GM13977 (cell line): ENCODE measurements around the gene KCNIP1.

Experiments used
- DNase-seq: peaks from one replicate; pipeline ENCODE4 v3.0.0; 2012; ENCODE audit warnings: low spot score
- in situ Hi-C: fragments of 300-500 bp; cut with MboI; formaldehyde crosslinking; loops from one replicate; pipeline ENCODE4 v1.12.0; 2022; ENCODE audit warnings: low sequenced_read_pairs, low pct_unique_long_range_greater_than_20kb, mixed read lengths, inconsistent platforms; ENCODE audit not compliant: unreplicated experiment
- TF ChIP-seq, protein P1 (sequence below): IDR thresholded peaks from 2 replicates; pipeline ENCODE4 v1.5.1; 2012; ENCODE audit warnings: mild to moderate bottlenecking, control low read depth; ENCODE audit not compliant: insufficient read depth; ENCODE audit errors: extremely low read depth, missing control alignments

Gene KCNIP1

DNA sequence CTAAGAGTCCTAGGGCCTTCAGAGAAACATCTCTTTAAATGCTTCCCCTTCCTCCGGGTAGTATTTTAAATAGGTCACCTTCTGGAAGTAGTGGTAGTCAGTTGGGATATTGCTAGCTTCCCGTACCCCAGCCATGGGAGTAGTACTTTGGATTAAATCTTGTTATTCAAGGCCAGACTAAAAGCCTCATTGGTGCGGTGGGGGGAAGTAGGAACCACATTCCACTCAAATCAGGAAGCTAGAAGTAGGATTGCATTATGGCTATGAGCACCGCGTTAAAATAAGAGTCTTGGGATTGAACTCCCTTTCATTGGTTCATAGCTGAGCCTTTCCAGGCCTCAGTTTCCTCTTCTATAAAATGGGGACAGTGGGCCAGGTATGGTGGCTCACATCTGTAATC is 6.7 kb downstream of the KCNIP1 start:
- no peak for DNase-seq
- TF ChIP-seq, protein P1, sequence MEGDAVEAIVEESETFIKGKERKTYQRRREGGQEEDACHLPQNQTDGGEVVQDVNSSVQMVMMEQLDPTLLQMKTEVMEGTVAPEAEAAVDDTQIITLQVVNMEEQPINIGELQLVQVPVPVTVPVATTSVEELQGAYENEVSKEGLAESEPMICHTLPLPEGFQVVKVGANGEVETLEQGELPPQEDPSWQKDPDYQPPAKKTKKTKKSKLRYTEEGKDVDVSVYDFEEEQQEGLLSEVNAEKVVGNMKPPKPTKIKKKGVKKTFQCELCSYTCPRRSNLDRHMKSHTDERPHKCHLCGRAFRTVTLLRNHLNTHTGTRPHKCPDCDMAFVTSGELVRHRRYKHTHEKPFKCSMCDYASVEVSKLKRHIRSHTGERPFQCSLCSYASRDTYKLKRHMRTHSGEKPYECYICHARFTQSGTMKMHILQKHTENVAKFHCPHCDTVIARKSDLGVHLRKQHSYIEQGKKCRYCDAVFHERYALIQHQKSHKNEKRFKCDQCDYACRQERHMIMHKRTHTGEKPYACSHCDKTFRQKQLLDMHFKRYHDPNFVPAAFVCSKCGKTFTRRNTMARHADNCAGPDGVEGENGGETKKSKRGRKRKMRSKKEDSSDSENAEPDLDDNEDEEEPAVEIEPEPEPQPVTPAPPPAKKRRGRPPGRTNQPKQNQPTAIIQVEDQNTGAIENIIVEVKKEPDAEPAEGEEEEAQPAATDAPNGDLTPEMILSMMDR = no peak
- in situ Hi-C loops = no loop called here

DNA sequence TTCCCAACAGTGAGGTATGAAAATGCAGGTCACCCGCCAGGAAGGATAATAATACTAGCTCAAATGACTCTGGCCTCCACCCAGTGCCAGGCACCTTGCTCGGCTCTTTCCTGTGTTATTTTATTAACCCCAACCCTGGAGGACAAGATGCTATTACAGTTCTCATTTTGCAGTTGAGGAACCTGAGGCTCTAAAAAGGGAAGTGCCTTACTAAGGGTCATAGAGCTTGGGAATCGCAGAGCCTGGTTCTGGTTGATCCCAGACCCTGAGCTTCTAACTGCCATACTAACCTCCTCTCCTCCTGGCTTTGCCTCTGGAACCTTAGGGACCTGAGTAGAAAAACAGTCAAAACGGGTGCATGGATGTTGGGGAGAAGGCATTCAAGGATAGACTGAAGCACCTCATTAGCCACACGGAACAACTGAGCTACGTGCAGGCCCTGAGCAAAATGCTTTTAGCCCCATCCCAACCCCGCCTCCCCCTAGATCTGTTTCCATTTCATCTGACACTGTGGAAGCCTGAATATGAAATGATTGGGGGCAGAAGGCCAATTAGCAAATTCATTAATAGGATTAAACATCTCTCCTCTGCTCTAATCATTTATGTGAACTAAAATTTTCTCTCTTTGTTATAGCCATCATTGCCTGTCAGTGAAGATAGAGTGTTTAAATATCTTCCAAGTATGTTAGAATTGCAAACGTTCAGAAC is 7.9 kb downstream of the KCNIP1 start:
- in situ Hi-C loops = no loop called here
- DNase-seq = no peak
- TF ChIP-seq, protein P1 = no peak

DNA sequence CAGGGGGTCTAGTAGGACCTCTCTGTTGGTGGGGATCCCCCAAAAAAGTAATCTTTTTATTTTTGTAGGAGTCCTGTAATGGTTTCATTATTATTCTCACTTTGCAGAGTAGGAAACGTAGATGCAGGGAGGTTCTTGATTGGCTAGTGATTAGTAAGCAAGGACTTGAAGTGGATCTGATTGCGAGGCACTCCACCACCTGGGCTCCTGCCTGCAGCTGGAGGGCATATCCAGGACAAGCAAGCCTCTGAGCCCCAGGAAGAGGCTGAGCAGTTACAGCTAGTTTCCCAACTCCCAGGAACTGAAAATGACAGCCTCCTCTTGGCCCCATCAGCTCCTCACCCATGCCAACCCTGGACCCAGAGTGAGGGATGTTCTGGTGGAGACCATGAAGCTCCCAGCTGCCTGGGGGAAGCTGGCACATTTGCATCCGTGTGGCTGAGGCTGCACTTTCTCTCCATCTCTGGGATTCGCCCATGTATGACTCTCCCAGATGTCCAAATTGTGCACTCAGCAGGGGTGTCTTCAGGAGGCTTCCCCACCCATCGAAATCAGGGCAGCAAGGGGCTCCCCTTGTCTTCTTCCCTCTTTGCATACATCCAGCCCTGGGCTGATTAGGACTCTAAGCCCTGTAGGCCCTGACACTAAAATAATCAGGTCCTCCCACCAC is 10.2 kb downstream of the KCNIP1 start:
- in situ Hi-C loops = no loop called here
- TF ChIP-seq, protein P1 = no peak

DNA sequence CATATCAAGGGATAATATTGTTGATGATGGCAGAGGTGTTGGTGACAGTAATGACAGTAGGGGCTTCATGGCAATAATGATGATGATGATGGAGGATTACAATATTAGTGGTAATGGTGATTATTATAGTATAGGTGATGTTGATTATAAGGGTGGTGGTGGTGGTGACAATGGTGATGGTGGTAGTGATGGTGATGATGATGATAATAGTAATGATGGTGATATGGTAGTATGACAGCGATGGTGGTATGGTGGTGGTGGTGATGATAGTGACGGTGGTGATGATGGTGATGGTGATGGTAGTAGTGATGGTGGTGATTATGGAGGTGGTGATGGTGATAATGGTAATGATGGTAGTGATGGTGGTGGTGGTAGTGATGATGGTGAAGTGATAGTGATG is 13.6 kb downstream of the KCNIP1 start:
- in situ Hi-C loops = no loop called here
- TF ChIP-seq, protein P1 = no peak
- no peak for DNase-seq

More for the DNA sequence above, 10.2 kb downstream of the KCNIP1 start:
- DNase-seq = no peak

DNA sequence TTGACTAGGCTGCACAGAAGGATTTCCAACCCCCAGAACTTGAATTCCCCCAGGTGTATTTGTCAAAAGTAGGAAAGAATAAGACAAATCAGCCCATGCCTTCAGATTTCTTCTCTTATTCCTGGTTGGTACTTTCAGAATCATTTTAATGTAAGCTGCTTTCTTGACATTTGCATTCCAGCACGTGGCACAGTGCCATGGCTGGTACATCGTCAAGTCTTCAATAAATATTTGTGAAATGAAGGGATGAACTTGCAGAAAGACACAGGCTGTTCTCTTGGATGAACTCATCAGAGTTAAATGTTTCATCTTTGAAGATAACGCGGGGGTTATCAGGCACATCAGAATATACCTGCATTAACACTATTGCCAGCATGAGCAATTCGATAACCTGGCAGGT is 14.5 kb downstream of the KCNIP1 start:
- no peak for DNase-seq
- TF ChIP-seq, protein P1 = no peak
- in situ Hi-C loops = no loop called here

DNA sequence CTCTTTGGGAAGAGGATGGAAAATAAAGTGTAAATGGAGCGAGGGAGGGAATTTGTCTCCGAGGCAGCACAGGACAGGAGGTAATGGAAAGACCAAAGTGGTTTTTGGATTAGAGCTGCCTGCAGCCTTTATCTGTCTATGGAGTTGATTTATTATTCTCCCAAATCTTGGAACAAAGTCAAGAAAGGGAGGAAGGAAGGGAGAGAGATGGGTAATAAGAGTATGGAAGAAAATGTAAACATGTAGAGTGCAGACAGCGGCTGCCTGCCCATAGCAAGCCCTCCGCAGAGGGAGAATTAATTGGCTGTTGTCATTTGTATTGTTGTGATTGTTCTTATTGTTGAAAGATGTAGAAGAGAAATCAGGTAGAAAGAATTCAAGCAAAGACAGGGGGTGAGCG is 15.7 kb downstream of the KCNIP1 start:
- TF ChIP-seq, protein P1 = no peak
- DNase-seq = no peak
- in situ Hi-C loops = no loop called here
